Measurements from ENCODE around the gene ST3GAL2.

- TF ChIP-seq FOXK2 (IDR thresholded peaks at IDR 0.05): no peak
- no peak for TF ChIP-seq ARNT (IDR thresholded peaks at IDR 0.05)
- no peak for TF ChIP-seq SP1 (IDR thresholded peaks at IDR 0.05)
- no peak for TF ChIP-seq HDGF (IDR thresholded peaks at IDR 0.05; ENCODE audit: borderline replicate concordance)
- TF ChIP-seq SUZ12 (IDR thresholded peaks at IDR 0.05): no peak
- no peak for TF ChIP-seq BHLHE40 (IDR thresholded peaks at IDR 0.05; ENCODE audit: borderline replicate concordance)
- TF ChIP-seq PKNOX1 (IDR thresholded peaks at IDR 0.05): no peak
- TF ChIP-seq NFRKB (IDR thresholded peaks at IDR 0.05): no peak
- TF ChIP-seq LEF1 (IDR thresholded peaks at IDR 0.05; ENCODE audit: borderline replicate concordance): no peak
- no peak for TF ChIP-seq FOXA1 (IDR thresholded peaks at IDR 0.05)
- no peak for TF ChIP-seq TARDBP (IDR thresholded peaks at IDR 0.05)
- no peak for TF ChIP-seq ELF4 (IDR thresholded peaks at IDR 0.05)
These were observed 6.6 kb downstream of the ST3GAL2 start for GRCh38 chr16:70432356-70432722.
